OCI-LY1 (cell line): ENCODE measurements around the gene NFAT5.

Experiments used
- H2AFZ ChIP-seq: fragments of 200-600 bp; sonication (generic), shearing (Covaris generic); 2 replicates; pipeline ENCODE4 v1.6.0; 2014; ENCODE audit warnings: antibody characterized with exemption, mild to moderate bottlenecking, low read length
- H3F3A ChIP-seq: fragments of 200-600 bp; sonication (generic), shearing (Covaris generic); 2 replicates; pipeline ENCODE4 v1.6.0; 2014; ENCODE audit warnings: mild to moderate bottlenecking, antibody characterized with exemption, low read length, moderate library complexity; ENCODE audit not compliant: insufficient read depth
- H3K27ac ChIP-seq: fragments of 200-600 bp; sonication (generic); 2 replicates; pipeline ENCODE4 v1.5.1; 2014; ENCODE audit warnings: low read length, mixed run types, mild to moderate bottlenecking, low read depth; ENCODE audit not compliant: poor library complexity, severe bottlenecking
- H3K27me3 ChIP-seq: fragments of 200-600 bp; sonication (generic); 2 replicates; pipeline ENCODE4 v1.6.0; 2014; ENCODE audit warnings: antibody characterized with exemption, mild to moderate bottlenecking, low read length, moderate library complexity; ENCODE audit not compliant: insufficient read depth
- H3K36me3 ChIP-seq: fragments of 200-600 bp; sonication (generic); 2 replicates; pipeline ENCODE4 v1.6.1; 2014; ENCODE audit warnings: mild to moderate bottlenecking, antibody characterized with exemption, low read length, moderate library complexity, mixed read lengths; ENCODE audit not compliant: insufficient read depth
- H3K4me1 ChIP-seq: fragments of 200-600 bp; sonication (generic); 2 replicates; pipeline ENCODE4 v1.5.1; 2014; ENCODE audit warnings: mild to moderate bottlenecking, low read length, moderate library complexity; ENCODE audit not compliant: insufficient read depth, severe bottlenecking
- H3K4me2 ChIP-seq: fragments of 200-600 bp; sonication (generic), shearing (Covaris generic); 2 replicates; pipeline ENCODE4 v1.6.1; 2014; ENCODE audit warnings: low read length
- H3K4me3 ChIP-seq: fragments of 200-600 bp; sonication (generic); 2 replicates; pipeline ENCODE4 v1.5.1; 2014; ENCODE audit warnings: low read length, low read depth, mild to moderate bottlenecking, mixed read lengths; ENCODE audit not compliant: poor library complexity, severe bottlenecking
- H3K79me2 ChIP-seq: fragments of 200-600 bp; shearing (Covaris generic); 2 replicates; pipeline ENCODE4 v1.6.1; 2016; ENCODE audit warnings: mixed run types, low read length, mixed read lengths; ENCODE audit not compliant: insufficient read depth
- H3K9ac ChIP-seq: fragments of 200-600 bp; sonication (generic), shearing (Covaris generic); 2 replicates; pipeline ENCODE4 v1.6.1; 2014; ENCODE audit warnings: mild to moderate bottlenecking, low read length, mixed read lengths
- H3K9me2 ChIP-seq: fragments of 200-600 bp; sonication (generic), shearing (Covaris generic); 2 replicates; pipeline ENCODE4 v1.6.1; 2014; ENCODE audit warnings: low read depth, mild to moderate bottlenecking, low read length, mixed read lengths
- H3K9me3 ChIP-seq: fragments of 200-600 bp; shearing (Covaris generic); 2 replicates; pipeline ENCODE4 v1.6.1; 2014; ENCODE audit warnings: low read length, mixed read lengths
- H4K20me1 ChIP-seq: fragments of 200-600 bp; sonication (generic), shearing (Covaris generic); 2 replicates; pipeline ENCODE4 v1.6.0; 2016; ENCODE audit warnings: mild to moderate bottlenecking, low read length; ENCODE audit not compliant: insufficient read depth
- EZH2 ChIP-seq: fragments of 200-600 bp; sonication (generic), shearing (Covaris generic); IDR thresholded peaks from 2 replicates; pipeline ENCODE4 v1.8.0; 2017; ENCODE audit warnings: borderline replicate concordance, mixed run types, mild to moderate bottlenecking, antibody characterized with exemption, low read length, moderate library complexity, mixed read lengths
- TF ChIP-seq, protein P1 (sequence below): fragments of 200-600 bp; sonication (generic), shearing (Covaris generic); IDR thresholded peaks from 2 replicates; pipeline ENCODE4 v1.5.1; 2017; ENCODE audit warnings: mild to moderate bottlenecking, antibody characterized with exemption, low read length, moderate library complexity, mixed read lengths

Gene NFAT5

DNA sequence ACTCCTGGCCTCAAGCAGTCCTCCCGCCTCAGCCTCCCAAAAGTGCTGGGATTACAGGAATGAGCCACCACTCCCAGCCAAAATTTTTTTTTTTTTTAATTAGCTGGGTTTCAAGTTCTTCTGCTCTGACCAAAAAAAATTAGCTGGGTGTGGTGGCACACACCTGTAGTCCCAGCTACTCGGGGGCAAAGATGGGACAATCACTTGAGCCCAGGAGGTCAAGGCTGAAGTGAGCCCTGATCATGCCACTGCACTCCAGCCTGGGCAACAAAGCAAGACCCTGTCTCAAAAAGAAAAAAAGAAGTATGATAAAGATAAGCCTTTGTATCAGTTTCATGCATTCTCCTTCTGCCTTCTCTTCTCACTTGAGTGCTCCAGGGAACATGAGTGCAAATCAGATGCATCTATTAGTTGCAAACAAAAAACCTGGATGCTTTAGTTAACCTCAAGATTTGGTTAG, 158.7 kb downstream of the NFAT5 start:
- no peaks in the 10 kb centered on the region for H3K36me3 ChIP-seq
- no peak overlapping the region for H3K4me3 ChIP-seq
- TF ChIP-seq, protein P1, sequence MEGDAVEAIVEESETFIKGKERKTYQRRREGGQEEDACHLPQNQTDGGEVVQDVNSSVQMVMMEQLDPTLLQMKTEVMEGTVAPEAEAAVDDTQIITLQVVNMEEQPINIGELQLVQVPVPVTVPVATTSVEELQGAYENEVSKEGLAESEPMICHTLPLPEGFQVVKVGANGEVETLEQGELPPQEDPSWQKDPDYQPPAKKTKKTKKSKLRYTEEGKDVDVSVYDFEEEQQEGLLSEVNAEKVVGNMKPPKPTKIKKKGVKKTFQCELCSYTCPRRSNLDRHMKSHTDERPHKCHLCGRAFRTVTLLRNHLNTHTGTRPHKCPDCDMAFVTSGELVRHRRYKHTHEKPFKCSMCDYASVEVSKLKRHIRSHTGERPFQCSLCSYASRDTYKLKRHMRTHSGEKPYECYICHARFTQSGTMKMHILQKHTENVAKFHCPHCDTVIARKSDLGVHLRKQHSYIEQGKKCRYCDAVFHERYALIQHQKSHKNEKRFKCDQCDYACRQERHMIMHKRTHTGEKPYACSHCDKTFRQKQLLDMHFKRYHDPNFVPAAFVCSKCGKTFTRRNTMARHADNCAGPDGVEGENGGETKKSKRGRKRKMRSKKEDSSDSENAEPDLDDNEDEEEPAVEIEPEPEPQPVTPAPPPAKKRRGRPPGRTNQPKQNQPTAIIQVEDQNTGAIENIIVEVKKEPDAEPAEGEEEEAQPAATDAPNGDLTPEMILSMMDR: no peak
- no peak for TF ChIP-seq EZH2
- H3K4me1 ChIP-seq: peaks cover 26% of the 10 kb centered on the region
- H3K79me2 ChIP-seq: no peaks in the 10 kb centered on the region
- no peaks in the 10 kb centered on the region for H3F3A ChIP-seq
- H4K20me1 ChIP-seq: no peaks in the 10 kb centered on the region
- no peak overlapping the region for H3K27ac ChIP-seq
- no peaks in the 10 kb centered on the region for H3K27me3 ChIP-seq
- no peak overlapping the region for H3K9ac ChIP-seq
- no peak overlapping the region for H2AFZ ChIP-seq
- H3K4me2 ChIP-seq: no peak overlapping the region
- H3K9me2 ChIP-seq: no peaks in the 10 kb centered on the region
- H3K9me3 ChIP-seq: no peaks in the 10 kb centered on the region

- Histone ChIP-seq H3F3A (no peaks in the 10 kb centered on the region), H3K4me1 (peaks cover 26% of the 10 kb centered on the region), H2AFZ (no peak overlapping the region), H3K4me3 (peak overlapping the region; percentile 65), H3K36me3 (no peaks in the 10 kb centered on the region), H3K79me2 (no peaks in the 10 kb centered on the region), H3K27ac (peak overlapping the region; percentile 47), H4K20me1 (no peaks in the 10 kb centered on the region), H3K9ac (0 out of 2 replicates have a peak overlapping the region, but pooled peaks have one; percentile 8), H3K27me3 (no peaks in the 10 kb centered on the region), H3K9me2 (no peaks in the 10 kb centered on the region), H3K9me3 (no peaks in the 10 kb centered on the region), H3K4me2 (peak overlapping the region; percentile 39; the same call in 1 of the 2 replicates)
- no peak for TF ChIP-seq EZH2
- TF ChIP-seq, protein P1: no peak
Observed at GRCh38 chr16:69724981-69725479, 159.3 kb downstream of the NFAT5 start.

GRCh38 chr16:69725480-69726312, 159.9 kb downstream of the NFAT5 start:
- no peaks in the 10 kb centered on the region for H3K36me3 ChIP-seq
- H3K4me3 ChIP-seq: peak overlapping the region; percentile 65
- no peaks in the 10 kb centered on the region for H3K79me2 ChIP-seq
- H3K9me2 ChIP-seq: no peaks in the 10 kb centered on the region
- H2AFZ ChIP-seq: peak overlapping the region; percentile 25; the same call in 1 of the 2 replicates
- no peaks in the 10 kb centered on the region for H3K9me3 ChIP-seq
- peak overlapping the region; percentile 80 for H3K4me2 ChIP-seq
- peak overlapping the region; percentile 78 for H3K9ac ChIP-seq
- no peak for TF ChIP-seq EZH2
- TF ChIP-seq, protein P1: no peak
- no peaks in the 10 kb centered on the region for H3K27me3 ChIP-seq
- H3K4me1 ChIP-seq: peaks cover 26% of the 10 kb centered on the region
- peak overlapping the region; percentile 74 for H3K27ac ChIP-seq
- no peaks in the 10 kb centered on the region for H3F3A ChIP-seq
- H4K20me1 ChIP-seq: no peaks in the 10 kb centered on the region
